ENCODE results near the gene LRCOL1. TPM values are rescaled to one million over a fixed set of nuclear protein-coding genes. Genes with fewer than 3 reads are reported as not detected.

LRCOL1 gene
- total and polyA plus RNA-seq, 2 of the 13 experiments (the other 11 are each of a cell fraction or from before 2014, with no cell fraction given), result not detected

DNA sequence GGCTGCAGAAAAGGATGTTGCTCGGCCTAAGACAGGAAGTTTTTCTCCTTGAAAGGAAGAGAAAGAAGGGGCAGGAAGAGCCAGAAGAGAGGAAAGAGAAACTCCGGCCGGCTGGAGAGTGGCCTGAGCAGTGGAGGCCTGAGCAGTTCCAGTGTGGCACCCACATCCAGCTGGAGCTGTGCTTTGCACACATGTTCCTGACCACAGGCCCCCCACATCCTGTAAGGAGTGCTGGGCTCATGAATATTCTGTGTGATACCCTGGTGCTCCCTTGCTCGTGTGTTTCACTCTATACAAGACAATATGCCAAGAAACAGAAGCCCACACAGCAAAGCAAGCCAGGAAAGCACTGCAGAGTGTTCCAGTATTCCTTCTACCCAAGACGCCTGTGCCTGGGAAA, 49.7 kb upstream of the LRCOL1 start (continued):
- no peak for TF ChIP-seq ZNF652 (CRISPR knock-in tag; IDR thresholded peaks at IDR 0.05; ENCODE audit: borderline replicate concordance, low read depth)
- no peak for TF ChIP-seq U2AF2 (IDR thresholded peaks at IDR 0.05; ENCODE audit: low read depth, low read length)
- TF ChIP-seq, protein P1, sequence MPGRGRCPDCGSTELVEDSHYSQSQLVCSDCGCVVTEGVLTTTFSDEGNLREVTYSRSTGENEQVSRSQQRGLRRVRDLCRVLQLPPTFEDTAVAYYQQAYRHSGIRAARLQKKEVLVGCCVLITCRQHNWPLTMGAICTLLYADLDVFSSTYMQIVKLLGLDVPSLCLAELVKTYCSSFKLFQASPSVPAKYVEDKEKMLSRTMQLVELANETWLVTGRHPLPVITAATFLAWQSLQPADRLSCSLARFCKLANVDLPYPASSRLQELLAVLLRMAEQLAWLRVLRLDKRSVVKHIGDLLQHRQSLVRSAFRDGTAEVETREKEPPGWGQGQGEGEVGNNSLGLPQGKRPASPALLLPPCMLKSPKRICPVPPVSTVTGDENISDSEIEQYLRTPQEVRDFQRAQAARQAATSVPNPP (CRISPR knock-in tag; IDR thresholded peaks at IDR 0.05), result no peak
- no peak for TF ChIP-seq ZNF574 (CRISPR knock-in tag; IDR thresholded peaks at IDR 0.05)
- TF ChIP-seq AGO1 (IDR thresholded peaks at IDR 0.05; ENCODE audit: low read depth, low read length, poor library complexity, severe bottlenecking), result no peak

DNA sequence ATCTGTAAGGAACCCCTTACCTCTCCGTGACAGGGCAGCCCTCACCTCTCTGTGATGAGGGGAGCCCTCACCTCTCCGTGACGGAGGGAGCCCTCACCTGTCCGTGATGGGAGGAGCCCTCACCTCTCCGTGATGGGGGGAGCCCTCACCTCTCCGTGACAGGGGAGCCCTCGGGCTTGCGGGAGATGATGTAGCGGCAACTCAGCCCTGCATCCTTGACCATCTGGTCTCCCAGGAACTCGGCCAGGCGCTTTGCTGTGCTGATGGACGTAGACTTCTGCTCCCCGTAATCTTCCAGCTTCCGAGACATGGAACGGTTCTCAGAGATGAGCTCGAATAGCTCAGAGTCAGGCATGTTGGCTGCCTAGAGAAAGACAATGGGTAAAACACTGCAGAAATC, 48.8 kb upstream of the LRCOL1 start:
- Histone ChIP-seq H3K27ac (ENCODE audit: extremely low read length, insufficient read depth, low read length) (no peak overlapping the region), H4K20me1 (ENCODE audit: insufficient read depth, low read length) (no peaks in the 10 kb centered on the region), H3K9ac (ENCODE audit: insufficient read depth, low read depth, low read length) (no peak overlapping the region), H3K79me2 (ENCODE audit: insufficient read depth, low read length) (no peaks in the 10 kb centered on the region), H3K4me1 (ENCODE audit: insufficient read depth, low read length) (no peaks in the 10 kb centered on the region), H3K4me3 (replicated peaks in 1 of 3; ENCODE audit: insufficient read depth in 1 of 3, low read depth in 2 of 3, low read length in 3 of 3) (no peak overlapping the region), H3K4me2 (ENCODE audit: low read depth, low read length) (no peak overlapping the region), H3K9me3 (ENCODE audit: low read length) (no peaks in the 10 kb centered on the region), H3K36me3 (replicated peaks in 1 of 2; ENCODE audit: control insufficient read depth in 1 of 2, insufficient read depth in 2 of 2, low read length in 2 of 2) (peaks cover 41 to 88% of the 10 kb centered on the region in 2 experiments), H2AFZ (ENCODE audit: low read length) (no peak overlapping the region), H3K27me3 (ENCODE audit: control insufficient read depth in 1 of 2, insufficient read depth in 2 of 2, low read length in 2 of 2) (no peaks in the 10 kb centered on the region)
- 94% methylated on average over 9 of the region's 16 CpGs for WGBS (ENCODE audit: low lambda C conversion rate)
- intact Hi-C loops (cut with micrococcal nuclease; ENCODE audit: unreplicated experiment) (no loop called here), in situ Hi-C loops (cut with HindIII; ENCODE audit: extremely low pct_ligation_motif_present, low pct_unique_long_range_greater_than_20kb) (no loop called here)
- TF ChIP-seq DNMT1 (CRISPR knock-in tag; IDR thresholded peaks at IDR 0.05), result no peak
- no peak for TF ChIP-seq ZNF616 (CRISPR knock-in tag; IDR thresholded peaks at IDR 0.05; ENCODE audit: low read depth)
- no peak for TF ChIP-seq MAFF (IDR thresholded peaks at IDR 0.05; ENCODE audit: low read depth, low read length)
- TF ChIP-seq ZNF619 (CRISPR knock-in tag; IDR thresholded peaks at IDR 0.05), result no peak
- no peak for TF ChIP-seq RBM39 (IDR thresholded peaks at IDR 0.05; ENCODE audit: low read depth, low read length, poor library complexity, severe bottlenecking)
- TF ChIP-seq CENPT (CRISPR knock-in tag; IDR thresholded peaks at IDR 0.05; ENCODE audit: low read depth), result no peak
- TF ChIP-seq CENPX (CRISPR knock-in tag; IDR thresholded peaks at IDR 0.05), result no peak
- TF ChIP-seq DMTF1 (CRISPR knock-in tag; IDR thresholded peaks at IDR 0.05), result no peak
- no peak for ATAC-seq
- CTCF ChIA-PET (ENCODE audit: low intra/inter-chr PET ratio, low total read pairs), result no interaction called here
- no TSS peak for BruUV-seq (replicated peaks)
- POLR2A ChIA-PET, result no interaction called here
- DNase-seq (ENCODE audit: low spot score), result no peak
- no peak for FAIRE-seq

Measured in HepG2 (cell line).